ENCODE results near the gene ST8SIA1. TPM values are rescaled to one million over a fixed set of nuclear protein-coding genes. Genes with fewer than 3 reads are reported as not detected.

Gene ST8SIA1
- total and polyA plus RNA-seq, 10 donors: 1.7 to 12.2 (median 5.0) TPM

GRCh38 chr12:22282283-22282682, 52.2 kb downstream of the ST8SIA1 start:
- no peak for TF ChIP-seq POLR2A (IDR thresholded peaks at IDR 0.05)
- TF ChIP-seq, protein P1, sequence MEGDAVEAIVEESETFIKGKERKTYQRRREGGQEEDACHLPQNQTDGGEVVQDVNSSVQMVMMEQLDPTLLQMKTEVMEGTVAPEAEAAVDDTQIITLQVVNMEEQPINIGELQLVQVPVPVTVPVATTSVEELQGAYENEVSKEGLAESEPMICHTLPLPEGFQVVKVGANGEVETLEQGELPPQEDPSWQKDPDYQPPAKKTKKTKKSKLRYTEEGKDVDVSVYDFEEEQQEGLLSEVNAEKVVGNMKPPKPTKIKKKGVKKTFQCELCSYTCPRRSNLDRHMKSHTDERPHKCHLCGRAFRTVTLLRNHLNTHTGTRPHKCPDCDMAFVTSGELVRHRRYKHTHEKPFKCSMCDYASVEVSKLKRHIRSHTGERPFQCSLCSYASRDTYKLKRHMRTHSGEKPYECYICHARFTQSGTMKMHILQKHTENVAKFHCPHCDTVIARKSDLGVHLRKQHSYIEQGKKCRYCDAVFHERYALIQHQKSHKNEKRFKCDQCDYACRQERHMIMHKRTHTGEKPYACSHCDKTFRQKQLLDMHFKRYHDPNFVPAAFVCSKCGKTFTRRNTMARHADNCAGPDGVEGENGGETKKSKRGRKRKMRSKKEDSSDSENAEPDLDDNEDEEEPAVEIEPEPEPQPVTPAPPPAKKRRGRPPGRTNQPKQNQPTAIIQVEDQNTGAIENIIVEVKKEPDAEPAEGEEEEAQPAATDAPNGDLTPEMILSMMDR (IDR thresholded peaks at IDR 0.05 in 8 of 11, conservative IDR thresholded peaks at IDR 0.05 in 3 of 11): no peak
- no peak for TF ChIP-seq POLR2AphosphoS5 (IDR thresholded peaks at IDR 0.05)
- Histone ChIP-seq H3K36me3 (no peaks in the 10 kb centered on the region), H3K9me3 (no peaks in the 10 kb centered on the region), H3K27ac (no peak overlapping the region), H3K27me3 (replicated peaks in 1 of 7) (no peaks in the 10 kb centered on the region), H3K4me1 (no peaks in the 10 kb centered on the region), H3K4me3 (no peak overlapping the region)
- intact Hi-C loops (cut with DNase I; ENCODE audit: low total_unique reads): no loop called here
- 89 to 96% (median 90%) methylated on average over 6 of the region's 6 CpGs for WGBS, 5 donors
- no peak for DNase-seq

DNA sequence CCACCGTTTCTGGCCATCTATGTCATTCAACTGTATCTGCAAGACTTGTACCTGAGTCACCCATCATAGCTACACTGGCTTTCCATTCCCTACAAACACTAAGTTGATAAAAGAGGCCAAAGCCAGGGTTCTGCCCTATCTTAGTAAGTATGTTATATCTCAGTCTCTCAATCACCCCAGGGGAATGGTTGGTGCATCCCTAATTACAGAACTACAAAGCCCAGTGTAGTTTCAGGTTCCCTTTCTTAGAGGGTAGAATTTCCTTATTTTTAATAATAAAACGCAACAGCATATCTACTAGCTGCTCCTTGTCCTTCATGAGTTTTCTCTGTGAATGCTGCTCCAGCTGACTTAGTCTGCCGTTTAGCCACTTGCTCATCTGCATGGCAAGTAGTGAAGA, 57.6 kb downstream of the ST8SIA1 start:
- intact Hi-C loops (cut with DNase I; ENCODE audit: low total_unique reads): no loop called here
- Histone ChIP-seq H3K4me3 (no peak overlapping the region), H3K27ac (no peak overlapping the region), H3K9me3 (no peaks in the 10 kb centered on the region), H3K27me3 (replicated peaks in 1 of 7) (no peaks in the 10 kb centered on the region), H3K36me3 (no peaks in the 10 kb centered on the region), H3K4me1 (no peaks in the 10 kb centered on the region)
- DNase-seq: no peak
- WGBS, 5 donors: 62 to 78% (median 72%) methylated on average over 3 of the region's 3 CpGs
- TF ChIP-seq POLR2AphosphoS5 (IDR thresholded peaks at IDR 0.05): no peak
- no peak for TF ChIP-seq POLR2A (IDR thresholded peaks at IDR 0.05)
- TF ChIP-seq, protein P1 (IDR thresholded peaks at IDR 0.05 in 8 of 11, conservative IDR thresholded peaks at IDR 0.05 in 3 of 11): no peak

DNA sequence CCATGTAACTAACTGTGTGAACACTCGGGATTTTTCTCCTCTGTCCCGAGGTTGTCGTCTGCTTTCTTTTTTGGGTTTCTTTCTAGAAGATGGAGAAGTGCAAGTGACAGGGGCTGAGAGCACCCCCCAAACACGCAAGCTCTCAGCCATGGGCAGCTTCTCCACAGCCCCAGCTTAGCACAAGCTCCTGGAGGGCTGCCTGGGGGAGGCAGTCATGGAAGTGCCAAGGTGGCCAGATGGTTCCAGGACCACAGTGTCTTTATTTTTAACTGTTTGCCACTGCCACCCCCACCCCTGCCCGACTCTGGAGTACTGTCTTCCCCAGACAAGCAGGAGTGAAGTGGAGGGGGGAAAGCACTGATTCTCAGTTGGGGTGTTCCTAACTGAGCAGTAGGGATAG, 58.2 kb downstream of the ST8SIA1 start:
- Histone ChIP-seq H3K27ac (no peak overlapping the region), H3K27me3 (replicated peaks in 1 of 7) (no peaks in the 10 kb centered on the region), H3K9me3 (no peaks in the 10 kb centered on the region), H3K4me1 (no peaks in the 10 kb centered on the region), H3K4me3 (no peak overlapping the region), H3K36me3 (no peaks in the 10 kb centered on the region)
- 77 to 86% (median 85%) methylated on average over 5 of the region's 5 CpGs for WGBS, 5 donors
- TF ChIP-seq POLR2AphosphoS5 (IDR thresholded peaks at IDR 0.05) (no peak), POLR2A (IDR thresholded peaks at IDR 0.05) (no peak)
- TF ChIP-seq, protein P1 (IDR thresholded peaks at IDR 0.05 in 8 of 11, conservative IDR thresholded peaks at IDR 0.05 in 3 of 11): no peak
- no peak for DNase-seq
- intact Hi-C loops (cut with DNase I; ENCODE audit: low total_unique reads): no loop called here

- H3K27ac ChIP-seq: no peak overlapping the region
- no peaks in the 10 kb centered on the region for H3K9me3 ChIP-seq
- H3K4me1 ChIP-seq: no peaks in the 10 kb centered on the region
- H3K27me3 ChIP-seq (replicated peaks in 1 of 7): no peaks in the 10 kb centered on the region
- TF ChIP-seq POLR2AphosphoS5 (IDR thresholded peaks at IDR 0.05): peak in 1 of 3 donors; percentile 30
- no peak for TF ChIP-seq POLR2A (IDR thresholded peaks at IDR 0.05)
- no peak for DNase-seq
- WGBS, 5 donors: 53 to 95% (median 86%) methylated on average over 2 of the region's 2 CpGs
- no peak overlapping the region for H3K4me3 ChIP-seq
- no peaks in the 10 kb centered on the region for H3K36me3 ChIP-seq
- intact Hi-C loops (cut with DNase I; ENCODE audit: low total_unique reads): no loop called here
Measured at GRCh38 chr12:22275843-22276242, 58.7 kb downstream of the ST8SIA1 start.
